Sigmoid colon (tissue), 7 donors: ENCODE data around the gene GABBR2. TPM values are rescaled to one million over a fixed set of nuclear protein-coding genes. Genes with fewer than 3 reads are reported as not detected.

Experiments
- DNase-seq: peaks from one replicate; pipeline ENCODE4 v3.0.0-alpha.2; 2019
- H3K27ac ChIP-seq, 4 donors: fragments of 200-600 bp; sonication (generic); one replicate each; pipeline ENCODE4 v1.5.1; 2016 to 2019; ENCODE audit warnings: mild to moderate bottlenecking in 1 of 4
- H3K27me3 ChIP-seq, 3 donors: fragments of 200-600 bp; sonication (generic); one replicate each; pipeline ENCODE4 v1.5.1; 2019; ENCODE audit warnings: mild to moderate bottlenecking in 1 of 3
- H3K36me3 ChIP-seq, 4 donors: fragments of 200-600 bp; sonication (generic); one replicate each; pipeline ENCODE4 v1.5.1; 2016 to 2019
- H3K4me1 ChIP-seq, 4 donors: fragments of 200-600 bp; sonication (generic); one replicate each; pipeline ENCODE4 v1.5.1; 2017 to 2019
- H3K4me3 ChIP-seq, 4 donors: fragments of 200-600 bp; sonication (generic); one replicate each; pipeline ENCODE4 v1.5.1; 2017 to 2019; ENCODE audit warnings: mild to moderate bottlenecking in 2 of 4, moderate library complexity in 1 of 4
- H3K9me3 ChIP-seq, 4 donors: fragments of 200-600 bp in 3 of 4; sonication (generic) in 3 of 4; one replicate each; pipeline versions ENCODE4 v1.5.1 to v1.6.1; 2013 to 2019
- CTCF ChIP-seq, 4 experiments: fragments of 450-650 bp in 3 of 4; fragments of 200-600 bp in 1 of 4; IDR thresholded peaks; one replicate each; pipeline ENCODE4 v1.5.1; 2016 to 2019; ENCODE audit warnings: antibody characterized with exemption in 4 of 4, mild to moderate bottlenecking in 3 of 4, moderate library complexity in 2 of 4
- EP300 ChIP-seq, 4 donors: sonication (generic); formaldehyde crosslinking; IDR thresholded peaks; one replicate each; pipeline ENCODE4 v1.6.1; 2017; ENCODE audit warnings: antibody characterized with exemption in 4 of 4
- POLR2A ChIP-seq, 2 donors: fragments of 450-650 bp; IDR thresholded peaks; one replicate each; pipeline ENCODE4 v1.6.1; 2016; ENCODE audit warnings: antibody characterized with exemption in 2 of 2, mild to moderate bottlenecking in 2 of 2, moderate library complexity in 2 of 2
- POLR2AphosphoS5 ChIP-seq, 4 donors: sonication (generic); formaldehyde crosslinking; IDR thresholded peaks; one replicate each; pipeline ENCODE4 v1.6.1; 2017; ENCODE audit warnings: antibody characterized with exemption in 4 of 4
- WGBS, 2 donors: extraction: QIAGEN DNeasy Blood & Tissue Kit; methylation state at CpG; one replicate each; pipeline ENCODE4 v1.1.7; 2013; 5-methylcytosine and 5-hydroxymethylcytosine counted together
- intact Hi-C: fragments of 100-400 bp; cut with DNase I; formaldehyde crosslinking; loops from one replicate; pipeline ENCODE4 v1.15.1; 2023
- polyA plus RNA-seq, 3 donors: library from polyadenylated mRNA; stranded (reverse); fragments of 200-250 nt; gene quantifications; one replicate each; pipeline ENCODE4 v1.2.3, GENCODE V29; 2013
- total RNA-seq, 4 donors: library from RNA; depleted of rRNA; stranded (reverse); fragments of >200 nt; gene quantifications; one replicate each; pipeline ENCODE4 v1.1.0, GENCODE V29; 2016
- donor health status: healthy with polysubstance abuse.
- donor health status: Bipolar disorder and iron deficiency.
- donor health status: healthy.

GABBR2 gene
- total and polyA plus RNA-seq, 7 donors = under 0.01 to 0.04 (median under 0.01) TPM; not detected in 4

DNA sequence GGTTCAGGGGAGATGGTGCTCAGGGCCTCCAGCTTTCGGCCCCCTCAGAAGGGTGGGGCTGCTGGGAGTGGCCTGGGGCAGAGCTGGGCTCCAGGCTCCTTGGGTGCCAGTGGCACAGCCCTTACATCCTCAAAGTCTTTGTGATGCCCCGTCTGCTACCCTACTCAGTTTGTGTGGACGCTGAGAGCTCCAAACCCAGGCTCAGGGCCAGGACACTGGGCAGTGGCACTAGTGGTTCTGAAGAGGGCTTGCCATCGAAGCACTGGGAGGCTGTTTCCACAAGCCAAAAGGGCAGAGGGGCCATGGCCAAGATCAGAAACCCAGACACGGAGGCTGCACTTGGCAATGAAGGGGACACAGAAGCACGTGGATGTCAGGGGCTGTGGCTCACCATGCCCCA, 99.1 kb downstream of the GABBR2 start:
- intact Hi-C loops = no loop called here
- Histone ChIP-seq H3K27ac (no peak overlapping the region), H3K9me3 (no peaks in the 10 kb centered on the region), H3K27me3 (no peaks in the 10 kb centered on the region), H3K36me3 (no peaks in the 10 kb centered on the region), H3K4me3 (no peak overlapping the region), H3K4me1 (no peaks in the 10 kb centered on the region)
- no peak for TF ChIP-seq CTCF (IDR thresholded peaks at IDR 0.05)
- TF ChIP-seq POLR2A (IDR thresholded peaks at IDR 0.05) = no peak
- no peak for TF ChIP-seq EP300 (IDR thresholded peaks at IDR 0.05)
- TF ChIP-seq POLR2AphosphoS5 (IDR thresholded peaks at IDR 0.05) = no peak
- DNase-seq = no peak
- 72 to 78% methylated on average over 6 of the region's 6 CpGs for WGBS, 2 donors

GRCh38 chr9:98607787-98608186, 100.9 kb downstream of the GABBR2 start:
- no peak overlapping the region for H3K4me3 ChIP-seq
- no peaks in the 10 kb centered on the region for H3K36me3 ChIP-seq
- WGBS, 2 donors = 58 to 72% methylated on average over 7 of the region's 7 CpGs
- no peak overlapping the region for H3K27ac ChIP-seq
- no peaks in the 10 kb centered on the region for H3K9me3 ChIP-seq
- no peak for DNase-seq
- H3K27me3 ChIP-seq = no peaks in the 10 kb centered on the region
- H3K4me1 ChIP-seq = no peaks in the 10 kb centered on the region
- intact Hi-C loops = no loop called here
- TF ChIP-seq CTCF (IDR thresholded peaks at IDR 0.05) = no peak
- TF ChIP-seq POLR2AphosphoS5 (IDR thresholded peaks at IDR 0.05) = no peak
- no peak for TF ChIP-seq POLR2A (IDR thresholded peaks at IDR 0.05)
- TF ChIP-seq EP300 (IDR thresholded peaks at IDR 0.05) = no peak

- TF ChIP-seq EP300 (IDR thresholded peaks at IDR 0.05) (no peak), POLR2AphosphoS5 (IDR thresholded peaks at IDR 0.05) (no peak), CTCF (IDR thresholded peaks at IDR 0.05) (no peak), POLR2A (IDR thresholded peaks at IDR 0.05) (no peak)
- intact Hi-C loops = no loop called here
- Histone ChIP-seq H3K4me3 (no peak overlapping the region), H3K27ac (no peak overlapping the region), H3K36me3 (no peaks in the 10 kb centered on the region), H3K27me3 (no peaks in the 10 kb centered on the region), H3K9me3 (no peaks in the 10 kb centered on the region), H3K4me1 (no peaks in the 10 kb centered on the region)
- WGBS, 2 donors = 86 to 90% methylated on average over 8 of the region's 8 CpGs
- no peak for DNase-seq
Measured at GRCh38 chr9:98607152-98607551, 101.6 kb downstream of the GABBR2 start.

DNA sequence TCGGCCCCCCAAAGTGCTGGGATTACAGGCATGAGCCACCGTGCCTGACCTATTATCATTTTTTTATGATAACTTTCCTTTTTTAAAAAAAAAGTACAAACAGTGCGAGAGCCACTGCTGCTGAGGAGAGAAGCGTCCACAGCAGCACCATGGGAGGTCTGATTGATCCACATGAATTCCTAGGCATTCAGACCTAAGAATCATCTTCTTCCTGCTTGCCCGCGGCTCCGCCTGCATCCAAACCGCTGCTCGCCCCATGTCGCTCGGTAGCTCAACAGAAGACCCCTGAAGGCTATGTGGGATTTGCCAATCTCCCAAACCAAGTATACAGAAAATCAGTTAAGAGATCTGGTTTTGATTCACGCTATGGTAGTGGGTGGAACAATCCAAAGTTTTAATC, 102.0 kb downstream of the GABBR2 start:
- no peaks in the 10 kb centered on the region for H3K27me3 ChIP-seq
- intact Hi-C loops = no loop called here
- no peak for TF ChIP-seq EP300 (IDR thresholded peaks at IDR 0.05)
- no peak for TF ChIP-seq POLR2A (IDR thresholded peaks at IDR 0.05)
- TF ChIP-seq POLR2AphosphoS5 (IDR thresholded peaks at IDR 0.05) = no peak
- TF ChIP-seq CTCF (IDR thresholded peaks at IDR 0.05) = no peak
- no peak overlapping the region for H3K4me3 ChIP-seq
- H3K27ac ChIP-seq = no peak overlapping the region
- H3K4me1 ChIP-seq = no peaks in the 10 kb centered on the region
- H3K9me3 ChIP-seq = no peaks in the 10 kb centered on the region
- H3K36me3 ChIP-seq = no peaks in the 10 kb centered on the region
- 90 to 91% methylated on average over 12 of the region's 12 CpGs for WGBS, 2 donors
- no peak for DNase-seq

GRCh38 chr9:98605116-98605515, 103.6 kb downstream of the GABBR2 start:
- H3K9me3 ChIP-seq = no peaks in the 10 kb centered on the region
- intact Hi-C loops = no loop called here
- no peaks in the 10 kb centered on the region for H3K27me3 ChIP-seq
- no peak for DNase-seq
- H3K4me3 ChIP-seq = no peak overlapping the region
- TF ChIP-seq EP300 (IDR thresholded peaks at IDR 0.05) (no peak), CTCF (IDR thresholded peaks at IDR 0.05) (no peak), POLR2A (IDR thresholded peaks at IDR 0.05) (no peak), POLR2AphosphoS5 (IDR thresholded peaks at IDR 0.05) (no peak)
- H3K27ac ChIP-seq = no peak overlapping the region
- no peaks in the 10 kb centered on the region for H3K4me1 ChIP-seq
- H3K36me3 ChIP-seq = no peaks in the 10 kb centered on the region
- WGBS, 2 donors = 70 to 79% methylated on average over 8 of the region's 8 CpGs
